ENCODE results near the gene U2AF2.

U2AF2 gene

GRCh38 chr19:55621673-55622231 is 33.1 kb upstream of the U2AF2 start:
- DNase-seq (ENCODE audit: low read depth in 2 of 2) = no peak

- no peak for DNase-seq (ENCODE audit: low read depth in 2 of 2)
These were observed 32.4 kb upstream of the U2AF2 start for GRCh38 chr19:55622242-55622969.

- no peak for DNase-seq (ENCODE audit: low read depth in 2 of 2)
These were observed 31.7 kb upstream of the U2AF2 start for GRCh38 chr19:55623130-55623529.

GRCh38 chr19:55623561-55623960 is 31.3 kb upstream of the U2AF2 start:
- no peak for DNase-seq (ENCODE audit: low read depth in 2 of 2)

GRCh38 chr19:55624109-55625003 is 30.5 kb upstream of the U2AF2 start, which contains the start of gene ZNF784:
ZNF784 (minus strand) TSS chr19:55624566; CDS start chr19:55624561, 5 bp downstream.
- DNase-seq (ENCODE audit: low read depth in 2 of 2) = peak; percentile 89 to 95

GRCh38 chr19:55625004-55625326 is 29.9 kb upstream of the U2AF2 start:
- no peak for DNase-seq (ENCODE audit: low read depth in 2 of 2)

- DNase-seq (ENCODE audit: low read depth in 2 of 2) = peak in 1 of 2 donors; percentile 48
These were observed 28.5 kb upstream of the U2AF2 start for GRCh38 chr19:55626350-55626749.

GRCh38 chr19:55632463-55632834 is 22.4 kb upstream of the U2AF2 start:
- peak; percentile 86 for DNase-seq (ENCODE audit: low read depth in 2 of 2)

- no peak for DNase-seq (ENCODE audit: low read depth in 2 of 2)
These were observed 21.0 kb upstream of the U2AF2 start for GRCh38 chr19:55633861-55634260.

- no peak for DNase-seq (ENCODE audit: low read depth in 2 of 2)
These were observed 19.5 kb upstream of the U2AF2 start for GRCh38 chr19:55635334-55635717.

- DNase-seq (ENCODE audit: low read depth in 2 of 2) = no peak
These were observed 18.9 kb upstream of the U2AF2 start for GRCh38 chr19:55635856-55636440.

- DNase-seq (ENCODE audit: low read depth in 2 of 2) = no peak
These were observed 18.1 kb upstream of the U2AF2 start for GRCh38 chr19:55636723-55637122.

- DNase-seq (ENCODE audit: low read depth in 2 of 2) = no peak
These were observed 17.3 kb upstream of the U2AF2 start for GRCh38 chr19:55637534-55637933.

- DNase-seq (ENCODE audit: low read depth in 2 of 2) = peak; percentile 46 to 56
These were observed 15.9 kb upstream of the U2AF2 start for GRCh38 chr19:55638864-55639359.

GRCh38 chr19:55640043-55640576 is 14.7 kb upstream of the U2AF2 start:
- DNase-seq (ENCODE audit: low read depth in 2 of 2) = peak; percentile 65 to 66

- peak; percentile 50 to 59 for DNase-seq (ENCODE audit: low read depth in 2 of 2)
These were observed 14.0 kb upstream of the U2AF2 start, which contains the start of gene ZNF580 for GRCh38 chr19:55640577-55641425. ZNF580 (plus strand) TSS chr19:55641002; CDS start chr19:55642509, 1,507 bp downstream.

- no peak for DNase-seq (ENCODE audit: low read depth in 2 of 2)
These were observed 13.2 kb upstream of the U2AF2 start for GRCh38 chr19:55641426-55642152.

- peak in 1 of 2 donors; percentile 30 for DNase-seq (ENCODE audit: low read depth in 2 of 2)
These were observed 12.5 kb upstream of the U2AF2 start for GRCh38 chr19:55642153-55643002.
